Ovary (tissue), 3 donors: Measurements from ENCODE around the gene CCS.

Experiments used
- CTCF ChIP-seq, 3 donors: fragments of 450-650 bp in 2 of 3; fragments of 200-600 bp in 1 of 3; IDR thresholded peaks; one replicate each; pipeline versions ENCODE4 v1.5.1 to v1.8.0; 2016 to 2022; ENCODE audit warnings: antibody characterized with exemption in 3 of 3, mild to moderate bottlenecking in 1 of 3
- EP300 ChIP-seq: sonication (generic); formaldehyde crosslinking; IDR thresholded peaks from one replicate; pipeline ENCODE4 v1.6.1; 2017; ENCODE audit warnings: antibody characterized with exemption
- donor health status: DM: no; HTN: no; CAD: no.

GRCh38 chr11:66629356-66629755 is 36.4 kb downstream of the CCS start:
- TF ChIP-seq CTCF (IDR thresholded peaks at IDR 0.05) (no peak), EP300 (no peak)
